ENCODE data around the gene DLGAP1. TPM values are rescaled to one million over a fixed set of nuclear protein-coding genes. Genes with fewer than 3 reads are reported as not detected.

Gene DLGAP1
- total and polyA plus RNA-seq, 4 donors: 0.06 to 1.2 (median 0.17) TPM; not detected in 1

DNA sequence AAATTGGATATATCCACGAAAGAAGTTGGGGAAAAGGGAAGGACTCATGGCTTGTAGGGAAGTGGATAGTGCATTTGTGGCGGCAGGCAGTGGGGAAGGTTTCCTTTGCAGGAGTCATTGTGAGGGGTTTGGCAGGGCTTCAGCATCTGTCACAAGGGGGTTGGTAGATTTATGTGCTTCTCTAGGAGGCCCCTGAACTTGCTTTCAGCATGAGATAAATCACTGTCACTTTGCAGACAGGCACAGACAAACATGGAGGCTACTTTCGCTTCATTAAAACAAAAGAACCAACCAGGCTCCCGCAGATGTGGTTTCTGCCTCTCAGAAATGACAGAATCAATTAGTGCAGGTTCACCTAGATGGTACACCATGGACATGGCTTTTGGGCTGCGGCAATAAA lies 664.4 kb downstream of the DLGAP1 start:
- H3K4me3 ChIP-seq (ENCODE audit: low read depth in 1 of 3, low read length in 3 of 3): no peak overlapping the region
- H3K27me3 ChIP-seq (ENCODE audit: control insufficient read depth in 4 of 4, insufficient read depth in 4 of 4, low read length in 3 of 4): no peaks in the 10 kb centered on the region
- WGBS: 65% methylated on average over 5 of the region's 5 CpGs
- H3K27ac ChIP-seq (ENCODE audit: low read depth in 1 of 2, low read length in 2 of 2): no peak overlapping the region
- no peak overlapping the region for H3K9ac ChIP-seq (ENCODE audit: low read depth in 1 of 2, low read length in 2 of 2)
- DNase-seq (ENCODE audit: low spot score): no peak
- H3K4me1 ChIP-seq (ENCODE audit: control insufficient read depth in 4 of 4, insufficient read depth in 4 of 4, low read length in 3 of 4): no peaks in the 10 kb centered on the region
- no peaks in the 10 kb centered on the region for H3K9me3 ChIP-seq (ENCODE audit: control insufficient read depth in 4 of 4, low read length in 3 of 4)
- H3K36me3 ChIP-seq (ENCODE audit: control insufficient read depth in 4 of 4, insufficient read depth in 3 of 4, low read depth in 1 of 4, low read length in 3 of 4): no peaks in the 10 kb centered on the region
- TF ChIP-seq YY1 (IDR thresholded peaks at IDR 0.05) (no peak), SP1 (IDR thresholded peaks at IDR 0.05) (no peak), FOXA1 (IDR thresholded peaks at IDR 0.05) (no peak), MAX (IDR thresholded peaks at IDR 0.05) (no peak), EGR1 (IDR thresholded peaks at IDR 0.05; ENCODE audit: low read depth in 2 of 2) (no peak), GABPA (IDR thresholded peaks at IDR 0.05 in 1 of 2, conservative IDR thresholded peaks at IDR 0.05 in 1 of 2) (no peak), HNF4G (IDR thresholded peaks at IDR 0.05) (no peak), RAD21 (IDR thresholded peaks at IDR 0.05) (no peak), JUND (IDR thresholded peaks at IDR 0.05) (no peak)
- TF ChIP-seq, protein P1, sequence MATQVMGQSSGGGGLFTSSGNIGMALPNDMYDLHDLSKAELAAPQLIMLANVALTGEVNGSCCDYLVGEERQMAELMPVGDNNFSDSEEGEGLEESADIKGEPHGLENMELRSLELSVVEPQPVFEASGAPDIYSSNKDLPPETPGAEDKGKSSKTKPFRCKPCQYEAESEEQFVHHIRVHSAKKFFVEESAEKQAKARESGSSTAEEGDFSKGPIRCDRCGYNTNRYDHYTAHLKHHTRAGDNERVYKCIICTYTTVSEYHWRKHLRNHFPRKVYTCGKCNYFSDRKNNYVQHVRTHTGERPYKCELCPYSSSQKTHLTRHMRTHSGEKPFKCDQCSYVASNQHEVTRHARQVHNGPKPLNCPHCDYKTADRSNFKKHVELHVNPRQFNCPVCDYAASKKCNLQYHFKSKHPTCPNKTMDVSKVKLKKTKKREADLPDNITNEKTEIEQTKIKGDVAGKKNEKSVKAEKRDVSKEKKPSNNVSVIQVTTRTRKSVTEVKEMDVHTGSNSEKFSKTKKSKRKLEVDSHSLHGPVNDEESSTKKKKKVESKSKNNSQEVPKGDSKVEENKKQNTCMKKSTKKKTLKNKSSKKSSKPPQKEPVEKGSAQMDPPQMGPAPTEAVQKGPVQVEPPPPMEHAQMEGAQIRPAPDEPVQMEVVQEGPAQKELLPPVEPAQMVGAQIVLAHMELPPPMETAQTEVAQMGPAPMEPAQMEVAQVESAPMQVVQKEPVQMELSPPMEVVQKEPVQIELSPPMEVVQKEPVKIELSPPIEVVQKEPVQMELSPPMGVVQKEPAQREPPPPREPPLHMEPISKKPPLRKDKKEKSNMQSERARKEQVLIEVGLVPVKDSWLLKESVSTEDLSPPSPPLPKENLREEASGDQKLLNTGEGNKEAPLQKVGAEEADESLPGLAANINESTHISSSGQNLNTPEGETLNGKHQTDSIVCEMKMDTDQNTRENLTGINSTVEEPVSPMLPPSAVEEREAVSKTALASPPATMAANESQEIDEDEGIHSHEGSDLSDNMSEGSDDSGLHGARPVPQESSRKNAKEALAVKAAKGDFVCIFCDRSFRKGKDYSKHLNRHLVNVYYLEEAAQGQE (IDR thresholded peaks at IDR 0.05): no peak
- TF ChIP-seq, protein P2, sequence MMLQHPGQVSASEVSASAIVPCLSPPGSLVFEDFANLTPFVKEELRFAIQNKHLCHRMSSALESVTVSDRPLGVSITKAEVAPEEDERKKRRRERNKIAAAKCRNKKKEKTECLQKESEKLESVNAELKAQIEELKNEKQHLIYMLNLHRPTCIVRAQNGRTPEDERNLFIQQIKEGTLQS (IDR thresholded peaks at IDR 0.05): no peak

DNA sequence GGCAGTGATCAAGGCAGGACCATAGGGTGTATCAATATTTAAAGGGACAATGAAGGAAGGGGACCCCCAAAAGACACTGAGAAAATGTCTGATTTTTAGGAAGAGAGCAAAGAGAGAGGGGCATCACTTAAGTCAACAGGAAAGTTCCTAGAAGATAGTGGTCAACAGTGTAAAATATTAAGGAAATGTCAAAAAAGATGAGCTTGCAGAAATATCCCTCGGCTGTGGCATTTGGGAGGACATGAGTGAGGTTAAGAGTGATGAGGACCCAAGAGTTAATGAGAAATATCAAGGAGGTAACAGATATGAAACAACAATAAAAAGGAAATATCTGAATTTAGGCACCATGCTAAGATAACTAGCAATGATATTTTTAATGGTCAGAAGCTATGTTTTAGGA lies 665.6 kb downstream of the DLGAP1 start:
- no peaks in the 10 kb centered on the region for H3K36me3 ChIP-seq (ENCODE audit: control insufficient read depth in 4 of 4, insufficient read depth in 3 of 4, low read depth in 1 of 4, low read length in 3 of 4)
- no peaks in the 10 kb centered on the region for H3K4me1 ChIP-seq (ENCODE audit: control insufficient read depth in 4 of 4, insufficient read depth in 4 of 4, low read length in 3 of 4)
- no peak overlapping the region for H3K4me3 ChIP-seq (ENCODE audit: low read depth in 1 of 3, low read length in 3 of 3)
- TF ChIP-seq NR2F2 (IDR thresholded peaks at IDR 0.05) (no peak), RAD21 (IDR thresholded peaks at IDR 0.05) (no peak), SP1 (IDR thresholded peaks at IDR 0.05) (no peak), GABPA (IDR thresholded peaks at IDR 0.05 in 1 of 2, conservative IDR thresholded peaks at IDR 0.05 in 1 of 2) (no peak), TAF1 (conservative IDR thresholded peaks at IDR 0.05) (no peak), HNF4G (IDR thresholded peaks at IDR 0.05) (no peak), JUND (IDR thresholded peaks at IDR 0.05) (no peak), EGR1 (IDR thresholded peaks at IDR 0.05; ENCODE audit: low read depth in 2 of 2) (no peak), FOXA1 (IDR thresholded peaks at IDR 0.05) (no peak), RXRA (IDR thresholded peaks at IDR 0.05) (no peak), YY1 (IDR thresholded peaks at IDR 0.05) (no peak), HNF4A (conservative IDR thresholded peaks at IDR 0.05) (no peak), MAX (IDR thresholded peaks at IDR 0.05) (no peak), FOXA2 (IDR thresholded peaks at IDR 0.05) (no peak), CTCF (IDR thresholded peaks at IDR 0.05; ENCODE audit: low read depth, low read length, missing input control) (no peak)
- TF ChIP-seq, protein P2 (IDR thresholded peaks at IDR 0.05): no peak
- TF ChIP-seq, protein P1 (IDR thresholded peaks at IDR 0.05): no peak
- TF ChIP-seq, protein P3, sequence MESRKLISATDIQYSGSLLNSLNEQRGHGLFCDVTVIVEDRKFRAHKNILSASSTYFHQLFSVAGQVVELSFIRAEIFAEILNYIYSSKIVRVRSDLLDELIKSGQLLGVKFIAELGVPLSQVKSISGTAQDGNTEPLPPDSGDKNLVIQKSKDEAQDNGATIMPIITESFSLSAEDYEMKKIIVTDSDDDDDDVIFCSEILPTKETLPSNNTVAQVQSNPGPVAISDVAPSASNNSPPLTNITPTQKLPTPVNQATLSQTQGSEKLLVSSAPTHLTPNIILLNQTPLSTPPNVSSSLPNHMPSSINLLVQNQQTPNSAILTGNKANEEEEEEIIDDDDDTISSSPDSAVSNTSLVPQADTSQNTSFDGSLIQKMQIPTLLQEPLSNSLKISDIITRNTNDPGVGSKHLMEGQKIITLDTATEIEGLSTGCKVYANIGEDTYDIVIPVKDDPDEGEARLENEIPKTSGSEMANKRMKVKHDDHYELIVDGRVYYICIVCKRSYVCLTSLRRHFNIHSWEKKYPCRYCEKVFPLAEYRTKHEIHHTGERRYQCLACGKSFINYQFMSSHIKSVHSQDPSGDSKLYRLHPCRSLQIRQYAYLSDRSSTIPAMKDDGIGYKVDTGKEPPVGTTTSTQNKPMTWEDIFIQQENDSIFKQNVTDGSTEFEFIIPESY (IDR thresholded peaks at IDR 0.05): no peak
- 68% methylated on average over 1 of the region's 1 CpG for WGBS
- H3K27ac ChIP-seq (ENCODE audit: low read depth in 1 of 2, low read length in 2 of 2): no peak overlapping the region
- H3K9me3 ChIP-seq (ENCODE audit: control insufficient read depth in 4 of 4, low read length in 3 of 4): peaks cover 0 to 2% (median 0%) of the 10 kb centered on the region in 4 donors
- no peak for DNase-seq (ENCODE audit: low spot score)
- no peaks in the 10 kb centered on the region for H3K27me3 ChIP-seq (ENCODE audit: control insufficient read depth in 4 of 4, insufficient read depth in 4 of 4, low read length in 3 of 4)
- H3K9ac ChIP-seq (ENCODE audit: low read depth in 1 of 2, low read length in 2 of 2): no peak overlapping the region

Measured in liver (tissue), 9 donors.